K562 (cell line): ENCODE measurements around the gene WIPF2. TPM values are rescaled to one million over a fixed set of nuclear protein-coding genes. Genes with fewer than 3 reads are reported as not detected.

Source experiments
- ATAC-seq: fragments of 200-7000 bp; cut with Tn5 transposase; 3 replicates; pipeline ENCODE4 v1.9.1; 2020; ENCODE audit warnings: moderate library complexity
- BruUV-seq: library from RNA; stranded (reverse); fragments of 400-500 nt; replicated peaks from 2 replicates; lab custom pipeline; 2021; lab: Mats Ljungman, UMichigan
- CTCF ChIA-PET: fragments of 300-600 bp; formaldehyde crosslinking; extraction: SDS; loops from one replicate; lab custom pipeline; 2021; ENCODE audit warnings: low intra/inter-chr PET ratio; lab: Yijun Ruan, JAX
- POLR2A ChIA-PET: fragments of 300-600, 350-650 bp; sonication (Branson Sonifier 250); formaldehyde crosslinking; extraction: SDS; loops from one replicate; lab custom pipeline; 2021; ENCODE audit warnings: antibody characterized with exemption, inconsistent platforms; lab: Yijun Ruan, JAX
- DNase-seq, 4 experiments: peaks; one replicate each; pipeline versions ENCODE4 v3.0.0 to v3.0.0-alpha.2; 2011 to 2018; ENCODE audit warnings: low spot score in 3 of 4, mixed read lengths in 3 of 4; ENCODE audit errors: extremely low read depth in 1 of 4
- FAIRE-seq: peaks from 2 replicates; lab custom pipeline; 2011; peaks lifted over from hg19 to GRCh38; lab: Jason Lieb, UNC
- H2AFZ ChIP-seq: 2 replicates; pipeline ENCODE4 v1.6.0; 2011; ENCODE audit warnings: low read depth, low read length, control low read depth, inconsistent platforms
- H3K27ac ChIP-seq: fragments of 200-600 bp; 3 replicates; pipeline ENCODE4 v1.8.0; 2011; ENCODE audit warnings: low read depth, mild to moderate bottlenecking, control low read depth, inconsistent platforms, low read length, moderate library complexity, mixed read lengths; ENCODE audit errors: extremely low read depth
- H3K27me3 ChIP-seq, 2 experiments: fragments of 300-600 bp in 1 of 2; 2 replicates in 1 of 2; 3 replicates in 1 of 2; pipeline versions ENCODE4 v1.6.0 to v1.8.0; 2011; ENCODE audit warnings: inconsistent platforms in 2 of 2, low read length in 2 of 2, mild to moderate bottlenecking in 1 of 2, mixed read lengths in 1 of 2, moderate library complexity in 1 of 2; ENCODE audit not compliant: control insufficient read depth in 2 of 2, insufficient read depth in 2 of 2
- H3K36me3 ChIP-seq: fragments of 300-600 bp; 3 replicates; pipeline ENCODE4 v1.8.0; 2011; ENCODE audit warnings: mild to moderate bottlenecking, low read length, inconsistent platforms; ENCODE audit not compliant: control insufficient read depth, insufficient read depth
- H3K4me1 ChIP-seq, 2 experiments: fragments of 200-600 bp in 1 of 2; replicated peaks in 1 of 2; 2 replicates in 1 of 2; 3 replicates in 1 of 2; pipeline versions ENCODE4 v1.5.1 to v1.8.0; 2011; ENCODE audit warnings: inconsistent platforms in 2 of 2, low read length in 2 of 2, mild to moderate bottlenecking in 1 of 2, mixed read lengths in 1 of 2, moderate library complexity in 1 of 2; ENCODE audit not compliant: control insufficient read depth in 2 of 2, insufficient read depth in 2 of 2
- H3K4me2 ChIP-seq: 2 replicates; pipeline ENCODE4 v1.6.1; 2011; ENCODE audit warnings: low read length, control low read depth, inconsistent platforms, mixed read lengths; ENCODE audit not compliant: insufficient read depth
- H3K4me3 ChIP-seq: fragments of 200-600 bp; sonication (generic), shearing (Covaris generic); 2 replicates; pipeline ENCODE4 v1.5.1; 2016; ENCODE audit warnings: control low read depth, inconsistent platforms
- H3K79me2 ChIP-seq: fragments of 200-600 bp; 3 replicates; pipeline ENCODE4 v1.8.0; 2011; ENCODE audit warnings: low read length, inconsistent platforms; ENCODE audit not compliant: control insufficient read depth, insufficient read depth
- H3K9ac ChIP-seq, 2 experiments: 2 replicates each; pipeline versions ENCODE4 v1.6.0 to v1.6.1; 2011; ENCODE audit warnings: low read depth in 2 of 2, low read length in 2 of 2, control low read depth in 1 of 2, inconsistent platforms in 1 of 2, mild to moderate bottlenecking in 1 of 2, mixed read lengths in 1 of 2; ENCODE audit not compliant: insufficient read depth in 1 of 2
- H3K9me1 ChIP-seq: one replicate; pipeline ENCODE4 v1.6.0; 2011; ENCODE audit warnings: inconsistent platforms, mild to moderate bottlenecking, low read length, moderate library complexity; ENCODE audit not compliant: control insufficient read depth, insufficient read depth
- H3K9me3 ChIP-seq: replicated peaks from 2 replicates; pipeline ENCODE4 v1.5.1; 2011; ENCODE audit warnings: low read depth, low read length, inconsistent platforms; ENCODE audit not compliant: control insufficient read depth, insufficient read depth
- H4K20me1 ChIP-seq: replicated peaks from 2 replicates; pipeline ENCODE4 v1.6.1; 2011; ENCODE audit warnings: low read length, inconsistent platforms, mixed read lengths; ENCODE audit not compliant: control insufficient read depth, insufficient read depth
- PRDM10 ChIP-seq: fragments of 450-650 bp; IDR thresholded peaks from 2 replicates; pipeline ENCODE4 v1.6.1; 2018; ENCODE audit not compliant: partially characterized antibody
- ZKSCAN1 ChIP-seq: fragments of 150-350 bp; IDR thresholded peaks from 2 replicates; pipeline ENCODE4 v1.6.1; 2016; ENCODE audit warnings: low read depth, low read length
- WGBS: fragments of 100-300 bp; shearing (Covaris generic); methylation state at CpG from one replicate; pipeline ENCODE4 v1.1.6; 2016; ENCODE audit warnings: low coverage, mixed read lengths; ENCODE audit not compliant: insufficient coverage; ENCODE audit errors: missing lambda C conversion rate; 5-methylcytosine and 5-hydroxymethylcytosine counted together
- in situ Hi-C: fragments of 300-500 bp; cut with MboI; formaldehyde crosslinking; loops from 4 replicates; pipeline ENCODE4 v1.15.0; 2018; ENCODE audit warnings: inconsistent platforms, mixed read lengths
- intact Hi-C: fragments of 100-400 bp; cut with micrococcal nuclease; formaldehyde crosslinking; loops from 2 replicates; pipeline ENCODE4 v1.14.2; 2022
- polyA plus RNA-seq, 8 experiments: library from polyadenylated mRNA; depleted of rRNA in 4 of 8; stranded (reverse) in 5 of 8; unstranded in 3 of 8; fragments of >200 nt; fragmentation: Nextera tagmentation in 2 of 8; fragmentation: Illumina TruSeq in 1 of 8; extraction: Ambion mirVana in 2 of 8; extraction: Trizol in 1 of 8; gene quantifications; 2 replicates each; pipeline versions ENCODE4 v1.2.1 to v1.2.3, GENCODE V29; 2011 to 2014; ENCODE audit warnings: inconsistent platforms in 1 of 8, missing spikeins in 1 of 8
- total RNA-seq, 7 experiments: library from RNA; depleted of rRNA in 6 of 7; stranded (reverse); fragments of >200 nt in 6 of 7; fragmentation: Illumina TruSeq in 2 of 7; extraction: Trizol in 2 of 7; gene quantifications; 2 replicates each; pipeline versions ENCODE4 v1.2.1 to v1.2.3, GENCODE V29; 2011 to 2021; ENCODE audit warnings: low replicate concordance in 1 of 7

The WIPF2 gene
- total and polyA plus RNA-seq, 9 of the 15 experiments (the other 6 are each of a cell fraction or from before 2014, with no cell fraction given) = 3.6 to 15.0 (median 5.3) TPM

- no peak for TF ChIP-seq PRDM10
- no peak for TF ChIP-seq ZKSCAN1
- Histone ChIP-seq H3K36me3 (no peaks in the 10 kb centered on the region), H3K9me3 (no peaks in the 10 kb centered on the region), H2AFZ (no peak overlapping the region), H3K9me1 (no peaks in the 10 kb centered on the region), H4K20me1 (no peaks in the 10 kb centered on the region), H3K79me2 (no peaks in the 10 kb centered on the region; the same call in 2 of the 3 replicates), H3K27me3 (no peaks in the 10 kb centered on the region), H3K27ac (no peak overlapping the region), H3K4me1 (peaks cover 49 to 50% of the 10 kb centered on the region in 2 experiments), H3K9ac (no peak overlapping the region), H3K4me3 (no peak overlapping the region), H3K4me2 (no peak overlapping the region)
- no TSS peak for BruUV-seq
- intact Hi-C loops (no loop called here), in situ Hi-C loops (no loop called here)
- ATAC-seq (no peak), DNase-seq (no peak), FAIRE-seq (no peak)
- CTCF ChIA-PET = interaction anchor here (0.6 kb wide), 1 partner anchor 1083 kb away, joined by 7 read pairs; no protein-coding TSS in a partner anchor
- POLR2A ChIA-PET = interaction anchor here (1.6 kb wide), 1 partner anchor 9 kb away, joined by 5 read pairs; no protein-coding TSS in a partner anchor
- 66% methylated on average over 2 of the region's 7 CpGs for WGBS
Observed at GRCh38 chr17:40312131-40312731, 93.1 kb downstream of the WIPF2 start.
